GM10266 (cell line): Measurements from ENCODE around the gene ZSCAN20.

Source experiments
- DNase-seq: peaks from one replicate; pipeline ENCODE4 v3.0.0; 2012; ENCODE audit errors: extremely low spot score
- TF ChIP-seq, protein P1 (sequence below): IDR thresholded peaks from 2 replicates; pipeline ENCODE4 v1.5.1; 2012; ENCODE audit warnings: mild to moderate bottlenecking, low read depth; ENCODE audit not compliant: control insufficient read depth, insufficient read depth; ENCODE audit errors: missing control alignments

ZSCAN20 gene

DNA sequence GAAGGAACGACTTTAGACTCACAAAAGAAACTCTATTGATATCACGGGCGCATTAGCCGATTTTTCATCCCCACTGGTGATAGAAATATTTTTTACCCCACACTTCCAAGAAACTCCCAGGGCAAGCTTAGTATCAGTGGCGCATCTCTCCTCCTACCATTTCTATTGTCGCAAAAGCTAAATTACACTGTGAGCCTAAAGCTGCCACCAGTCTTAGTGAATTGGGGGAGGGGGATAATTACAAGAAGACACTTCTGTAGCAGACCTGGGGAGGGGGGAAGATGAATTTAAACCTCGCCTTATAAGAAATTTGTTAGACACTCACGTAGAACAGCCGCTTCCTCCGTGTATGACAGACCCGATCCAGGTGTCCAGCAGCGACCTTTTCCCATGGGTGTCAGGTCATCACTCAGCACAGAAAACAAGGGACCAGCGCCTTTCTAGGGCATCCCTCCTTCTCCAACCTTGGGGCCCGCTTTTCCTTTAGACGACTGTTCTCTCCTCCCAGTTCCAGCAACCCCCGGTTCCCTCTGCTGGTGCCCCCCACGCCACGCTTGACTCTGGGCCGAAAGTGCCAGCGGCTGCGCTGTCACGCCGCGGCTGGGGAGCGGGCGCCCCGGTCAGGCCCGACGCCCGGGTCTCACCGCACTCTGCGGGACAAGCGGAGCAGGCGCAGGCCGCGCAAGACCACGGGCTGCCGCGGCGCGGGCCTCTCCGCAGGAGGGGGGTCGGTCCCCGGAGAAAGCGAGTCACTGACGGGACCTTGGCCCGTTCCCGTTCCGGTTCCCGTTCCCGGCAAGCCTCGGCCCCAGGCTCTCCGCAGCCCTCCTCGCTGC lies 42.4 kb upstream of the ZSCAN20 start:
- DNase-seq = peak; percentile 53
- TF ChIP-seq, protein P1, sequence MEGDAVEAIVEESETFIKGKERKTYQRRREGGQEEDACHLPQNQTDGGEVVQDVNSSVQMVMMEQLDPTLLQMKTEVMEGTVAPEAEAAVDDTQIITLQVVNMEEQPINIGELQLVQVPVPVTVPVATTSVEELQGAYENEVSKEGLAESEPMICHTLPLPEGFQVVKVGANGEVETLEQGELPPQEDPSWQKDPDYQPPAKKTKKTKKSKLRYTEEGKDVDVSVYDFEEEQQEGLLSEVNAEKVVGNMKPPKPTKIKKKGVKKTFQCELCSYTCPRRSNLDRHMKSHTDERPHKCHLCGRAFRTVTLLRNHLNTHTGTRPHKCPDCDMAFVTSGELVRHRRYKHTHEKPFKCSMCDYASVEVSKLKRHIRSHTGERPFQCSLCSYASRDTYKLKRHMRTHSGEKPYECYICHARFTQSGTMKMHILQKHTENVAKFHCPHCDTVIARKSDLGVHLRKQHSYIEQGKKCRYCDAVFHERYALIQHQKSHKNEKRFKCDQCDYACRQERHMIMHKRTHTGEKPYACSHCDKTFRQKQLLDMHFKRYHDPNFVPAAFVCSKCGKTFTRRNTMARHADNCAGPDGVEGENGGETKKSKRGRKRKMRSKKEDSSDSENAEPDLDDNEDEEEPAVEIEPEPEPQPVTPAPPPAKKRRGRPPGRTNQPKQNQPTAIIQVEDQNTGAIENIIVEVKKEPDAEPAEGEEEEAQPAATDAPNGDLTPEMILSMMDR = peak; percentile 48

DNA sequence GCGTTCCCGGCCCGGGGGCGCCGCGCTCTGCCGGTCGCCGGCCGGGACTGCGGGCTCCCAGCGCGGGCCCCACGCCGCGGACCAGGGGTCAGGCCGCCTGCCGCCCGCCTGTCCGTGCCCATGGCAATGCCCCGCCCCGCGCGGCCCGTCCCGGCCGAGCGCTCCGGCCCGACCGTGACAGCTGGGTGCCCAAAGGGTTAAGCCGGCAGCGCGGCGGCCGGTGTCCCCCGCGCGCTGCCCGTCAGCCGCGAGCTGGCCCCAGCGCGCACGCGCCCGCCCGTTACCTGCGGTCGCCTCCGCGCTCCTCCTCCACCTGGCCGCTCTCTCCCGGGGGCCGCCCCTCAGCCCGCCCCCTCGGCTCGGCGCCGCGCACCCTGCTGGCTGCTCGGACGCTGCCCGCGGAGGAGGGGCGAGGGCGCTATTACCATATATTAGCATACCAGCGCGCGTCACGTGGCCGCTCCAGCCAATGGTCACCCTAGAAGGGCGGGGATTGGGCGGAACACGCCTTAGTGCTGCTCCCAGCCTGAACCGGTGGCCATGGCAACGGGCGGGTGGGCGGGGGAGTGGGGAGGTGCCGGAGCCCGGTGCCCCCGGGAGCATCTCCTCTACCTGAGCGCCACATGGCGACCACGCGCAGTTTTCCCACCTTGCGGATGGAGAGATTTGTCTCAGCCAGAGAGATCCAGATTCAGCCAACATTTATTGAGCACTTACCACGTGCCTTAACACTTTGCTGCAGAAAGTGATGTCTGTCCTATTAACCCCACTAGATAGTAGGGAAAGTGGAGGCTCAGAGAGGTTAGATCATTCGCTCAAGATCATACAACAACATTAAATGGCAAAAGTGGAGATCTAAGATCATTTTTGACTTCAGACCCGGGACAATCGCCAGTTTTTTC lies 41.5 kb upstream of the ZSCAN20 start, which contains the start of gene PHC2:
PHC2 (minus strand) TSS at position 404 of the 902 bp plus-strand sequence. CDS start 55,556 bp downstream, outside the sequence.
- TF ChIP-seq, protein P1 = peak; percentile 11
- DNase-seq = peak; percentile 96

DNA sequence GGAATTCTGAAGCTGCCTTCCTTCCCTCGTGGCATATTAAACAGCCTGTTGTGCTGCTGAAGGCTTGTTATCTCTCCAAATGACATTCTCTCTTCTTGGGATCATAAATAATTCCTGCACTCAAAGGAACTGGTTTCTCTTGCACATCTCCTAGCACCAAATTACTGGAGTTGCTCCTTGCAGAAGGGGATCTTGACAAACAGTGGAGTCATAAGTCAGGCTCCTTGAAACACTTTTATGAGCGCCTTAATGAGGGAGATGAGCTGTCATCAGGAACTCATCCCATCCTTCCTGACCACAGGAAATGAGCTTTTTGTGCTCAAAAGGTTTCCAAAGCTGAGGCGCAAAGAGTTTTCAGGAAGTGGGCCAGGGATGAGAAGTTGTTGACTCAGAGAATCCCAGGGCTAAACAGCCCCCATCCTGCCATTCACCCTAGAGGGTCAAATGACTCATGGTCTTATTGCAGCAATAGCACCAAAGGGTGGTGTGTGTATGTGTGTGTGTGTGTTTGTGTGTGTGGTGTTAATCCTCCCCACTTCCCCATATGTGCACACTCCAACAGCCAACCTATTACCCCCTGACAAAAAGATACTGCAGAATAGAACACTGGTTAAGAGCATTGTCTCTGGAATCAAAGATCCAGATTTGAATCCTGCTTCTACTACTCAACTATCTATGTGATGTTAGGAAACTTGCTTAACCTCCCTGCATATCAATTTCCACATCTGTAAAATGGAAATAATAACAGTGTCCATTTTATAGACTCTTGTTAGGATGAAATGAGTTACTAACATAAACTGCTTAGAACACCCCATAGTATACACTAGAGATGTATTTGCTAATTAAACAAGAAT lies 38.7 kb upstream of the ZSCAN20 start:
- TF ChIP-seq, protein P1 = no peak
- no peak for DNase-seq

DNA sequence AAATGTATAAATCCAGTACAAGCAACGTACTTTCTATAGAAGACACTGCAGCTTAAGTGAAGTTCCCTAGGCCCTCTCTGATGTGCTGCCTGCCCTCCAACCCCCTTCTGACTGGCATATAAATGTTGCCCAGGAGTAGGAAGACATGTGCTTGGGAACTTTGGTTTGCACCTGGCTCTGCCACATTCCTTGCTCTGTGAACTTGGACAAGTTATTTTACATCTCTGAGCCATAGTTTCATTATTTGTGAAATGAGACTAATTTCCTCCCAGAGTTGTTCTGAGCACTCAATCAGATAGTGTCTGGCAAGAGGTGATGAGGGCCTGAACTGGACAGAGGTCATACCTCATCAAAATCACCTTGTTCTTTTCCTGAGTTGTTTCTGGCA lies 38.1 kb upstream of the ZSCAN20 start:
- no peak for DNase-seq
- TF ChIP-seq, protein P1 = no peak

DNA sequence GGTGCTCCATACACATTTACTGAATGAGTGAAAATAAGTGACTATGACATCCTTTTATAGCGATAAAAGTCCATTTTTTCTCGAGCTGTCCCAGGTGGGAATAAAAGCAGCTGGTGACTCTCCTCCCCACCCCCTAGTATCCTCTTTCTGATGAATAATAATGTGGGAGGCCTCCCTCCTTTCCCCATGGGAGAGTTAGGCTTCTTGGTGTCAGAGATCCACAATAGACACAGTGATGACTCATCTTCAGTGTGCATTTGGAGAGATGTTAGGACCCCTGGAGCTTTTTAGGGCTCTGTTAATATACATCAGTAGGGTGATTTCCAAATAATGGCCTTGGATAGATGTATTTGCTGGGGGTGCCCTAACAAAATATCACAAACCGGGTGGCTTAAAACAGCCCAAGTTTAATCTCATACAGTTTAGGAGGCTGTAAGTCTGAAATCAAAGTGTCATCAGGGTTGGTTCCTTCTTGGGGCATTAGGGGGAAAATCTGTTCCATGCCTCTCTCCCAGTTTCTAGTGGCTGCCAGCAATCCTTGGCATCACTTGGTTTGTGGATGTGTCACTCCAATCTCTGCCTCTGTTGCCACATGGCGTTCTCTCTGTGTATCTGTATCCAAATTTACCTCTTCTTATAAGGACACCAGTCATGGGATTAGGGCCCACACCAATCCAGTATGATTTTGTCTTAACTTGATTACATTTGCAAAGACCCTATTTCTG lies 37.2 kb upstream of the ZSCAN20 start:
- DNase-seq = no peak
- TF ChIP-seq, protein P1 = no peak

DNA sequence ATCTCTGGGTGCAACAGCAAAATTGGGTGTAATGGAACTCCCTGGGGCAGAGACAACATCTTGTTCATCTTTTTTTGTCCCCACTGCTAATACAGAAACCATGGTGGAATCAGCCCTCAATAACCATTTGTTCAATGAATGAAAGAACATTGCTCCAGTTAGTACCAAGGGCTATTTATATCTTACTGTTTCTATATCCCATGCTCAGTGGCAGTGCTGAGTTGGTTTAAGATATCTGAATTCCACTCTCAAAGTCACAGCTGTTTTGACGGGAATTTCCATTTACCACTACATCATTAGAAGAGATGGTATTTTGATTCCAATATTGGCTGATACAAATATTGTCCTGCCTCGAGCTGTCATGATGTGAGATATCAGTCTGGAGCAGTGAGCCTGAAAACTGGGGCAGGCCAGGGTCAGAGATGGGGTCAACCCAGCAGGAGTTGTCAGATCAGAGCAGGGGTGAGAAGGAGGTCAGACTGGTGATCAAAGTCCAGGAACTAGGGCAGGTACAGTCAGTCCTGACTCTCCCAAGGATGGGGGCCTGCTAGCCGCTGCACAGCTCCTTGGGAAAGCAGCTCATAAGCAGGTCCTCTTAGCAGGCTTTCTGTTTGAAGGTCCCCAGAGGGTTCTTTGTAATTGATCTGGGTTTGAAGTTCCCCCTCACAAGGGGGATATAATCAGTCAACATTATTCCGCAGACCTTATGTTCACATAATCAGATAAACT lies 35.7 kb upstream of the ZSCAN20 start:
- TF ChIP-seq, protein P1 = no peak
- DNase-seq = no peak
